ENCODE measurements around the gene ZXDC.

DNA sequence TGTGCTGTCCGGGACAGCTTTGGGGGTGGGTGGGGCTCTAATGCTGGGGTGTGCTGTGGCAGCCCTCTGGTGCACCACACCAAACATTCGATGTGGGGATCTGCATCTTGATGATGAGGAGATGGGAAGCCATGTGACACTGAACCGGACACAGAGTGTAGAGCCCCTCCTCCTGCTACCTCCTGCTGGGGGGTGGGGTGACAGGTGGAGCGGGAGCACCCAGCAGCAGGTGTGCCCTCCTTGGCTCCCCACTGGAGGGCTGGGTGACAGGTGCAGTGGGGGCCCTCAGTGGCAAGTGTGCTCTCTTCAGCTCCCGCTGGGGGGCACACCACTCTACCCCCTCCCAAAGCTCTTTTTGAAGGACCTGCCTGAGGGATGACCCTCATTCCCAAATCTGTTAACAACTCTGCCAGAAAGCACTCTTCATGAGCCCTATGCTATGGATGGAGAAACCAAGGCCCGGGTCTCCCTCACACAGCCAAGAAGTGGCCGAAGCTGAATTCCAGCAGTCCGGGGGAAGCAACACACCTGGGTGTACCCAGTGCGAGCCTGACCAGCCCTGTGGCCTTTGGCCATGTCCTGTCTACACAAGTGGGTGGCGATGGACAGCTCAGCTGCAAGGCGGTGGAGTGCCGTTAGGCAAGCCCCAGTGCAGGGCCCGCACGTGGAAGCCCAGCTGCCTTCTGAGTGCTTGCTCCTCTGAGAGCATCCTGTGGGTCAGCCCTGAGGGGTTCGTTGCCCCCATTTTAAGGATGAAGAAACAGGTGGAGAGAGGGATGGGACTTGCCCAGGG is 42.5 kb upstream of the ZXDC start:
- no peak for TF ChIP-seq POLR2A (IDR thresholded peaks at IDR 0.05)
- TF ChIP-seq, protein P1, sequence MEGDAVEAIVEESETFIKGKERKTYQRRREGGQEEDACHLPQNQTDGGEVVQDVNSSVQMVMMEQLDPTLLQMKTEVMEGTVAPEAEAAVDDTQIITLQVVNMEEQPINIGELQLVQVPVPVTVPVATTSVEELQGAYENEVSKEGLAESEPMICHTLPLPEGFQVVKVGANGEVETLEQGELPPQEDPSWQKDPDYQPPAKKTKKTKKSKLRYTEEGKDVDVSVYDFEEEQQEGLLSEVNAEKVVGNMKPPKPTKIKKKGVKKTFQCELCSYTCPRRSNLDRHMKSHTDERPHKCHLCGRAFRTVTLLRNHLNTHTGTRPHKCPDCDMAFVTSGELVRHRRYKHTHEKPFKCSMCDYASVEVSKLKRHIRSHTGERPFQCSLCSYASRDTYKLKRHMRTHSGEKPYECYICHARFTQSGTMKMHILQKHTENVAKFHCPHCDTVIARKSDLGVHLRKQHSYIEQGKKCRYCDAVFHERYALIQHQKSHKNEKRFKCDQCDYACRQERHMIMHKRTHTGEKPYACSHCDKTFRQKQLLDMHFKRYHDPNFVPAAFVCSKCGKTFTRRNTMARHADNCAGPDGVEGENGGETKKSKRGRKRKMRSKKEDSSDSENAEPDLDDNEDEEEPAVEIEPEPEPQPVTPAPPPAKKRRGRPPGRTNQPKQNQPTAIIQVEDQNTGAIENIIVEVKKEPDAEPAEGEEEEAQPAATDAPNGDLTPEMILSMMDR (IDR thresholded peaks at IDR 0.05), result no peak

Measured in esophagus squamous epithelium (tissue), 4 donors.